HG02759 (cell line): Measurements from ENCODE around the gene THADA.
"Not testable (repeated sequence)": the region's sequence is repeated elsewhere in the genome, so short reads cannot be mapped to it uniquely, and the experiment has no call there.

Source experiments
- ATAC-seq: cut with Tn5 transposase; IDR thresholded peaks from one replicate; pipeline ENCODE4 v1.9.1; 2021; ENCODE audit warnings: mild to moderate bottlenecking, moderate library complexity; ENCODE audit not compliant: unreplicated experiment

The THADA gene

GRCh38 chr2:43311276-43311675 is 284.6 kb downstream of the THADA start:
- ATAC-seq, result no peak

- ATAC-seq, result no peak
Observed at GRCh38 chr2:43309935-43310334, 285.9 kb downstream of the THADA start.

DNA sequence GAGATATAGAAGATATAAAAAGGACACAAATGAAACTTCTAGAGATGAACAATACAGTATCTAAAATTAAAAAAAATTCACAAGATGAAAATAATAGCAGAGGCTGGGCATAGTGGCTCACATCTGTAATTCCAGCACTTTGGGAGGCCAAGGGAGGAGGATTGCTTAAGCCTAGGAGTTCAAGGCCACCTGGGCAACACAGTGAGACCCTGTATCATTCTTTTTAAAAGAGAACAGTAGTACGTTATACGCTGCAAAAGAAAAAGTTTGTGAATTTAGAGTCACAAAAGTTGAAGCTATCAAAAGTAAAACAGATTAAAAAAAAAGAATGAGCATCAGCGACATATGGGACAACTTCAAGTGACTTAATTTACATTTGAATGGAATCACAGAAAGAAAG is 287.9 kb downstream of the THADA start:
- ATAC-seq, result no peak

- no peak for ATAC-seq
Observed at GRCh38 chr2:43307046-43307445, 288.8 kb downstream of the THADA start.

DNA sequence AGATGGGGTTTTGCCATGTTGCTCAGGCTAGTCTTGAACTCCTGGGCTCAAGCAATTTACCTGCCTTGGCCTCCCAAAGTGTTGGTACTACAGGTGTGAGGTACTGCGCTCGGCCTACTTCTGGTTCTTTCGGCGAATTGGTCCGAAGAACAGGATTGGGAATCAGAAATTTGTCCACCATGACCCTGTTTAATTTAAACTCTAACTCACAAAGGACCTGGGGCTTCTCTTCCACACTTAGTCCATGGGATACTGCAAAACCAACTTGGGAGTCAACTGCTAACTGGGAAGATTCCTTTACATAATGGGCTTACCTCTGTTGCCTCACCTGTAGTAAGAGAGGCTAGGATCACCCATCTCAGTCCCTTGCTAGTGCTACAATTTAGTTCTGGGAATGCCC is 289.6 kb downstream of the THADA start:
- ATAC-seq, result no peak

GRCh38 chr2:43305517-43305916 is 290.3 kb downstream of the THADA start:
- no peak for ATAC-seq

DNA sequence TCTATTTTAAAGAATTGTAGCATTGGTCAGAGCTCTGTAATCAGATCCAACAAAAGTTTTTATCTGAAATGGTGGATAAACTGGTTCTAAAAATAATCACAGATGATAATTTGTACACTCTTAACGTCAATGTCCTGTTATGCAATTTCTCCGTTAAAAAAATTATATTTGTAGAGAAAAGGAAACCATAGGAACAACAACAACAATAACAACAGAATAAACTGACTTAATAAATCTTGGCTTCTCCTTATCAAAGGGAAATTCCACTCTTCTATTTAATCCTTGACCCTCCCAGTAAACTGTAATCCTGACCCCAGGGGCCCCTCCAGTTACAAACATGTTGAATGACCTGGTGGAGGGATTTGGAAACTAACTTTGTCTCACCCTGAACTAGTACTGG is 290.8 kb downstream of the THADA start:
- no peak for ATAC-seq

- no peak for ATAC-seq
Observed at GRCh38 chr2:43303889-43304288, 291.9 kb downstream of the THADA start.

DNA sequence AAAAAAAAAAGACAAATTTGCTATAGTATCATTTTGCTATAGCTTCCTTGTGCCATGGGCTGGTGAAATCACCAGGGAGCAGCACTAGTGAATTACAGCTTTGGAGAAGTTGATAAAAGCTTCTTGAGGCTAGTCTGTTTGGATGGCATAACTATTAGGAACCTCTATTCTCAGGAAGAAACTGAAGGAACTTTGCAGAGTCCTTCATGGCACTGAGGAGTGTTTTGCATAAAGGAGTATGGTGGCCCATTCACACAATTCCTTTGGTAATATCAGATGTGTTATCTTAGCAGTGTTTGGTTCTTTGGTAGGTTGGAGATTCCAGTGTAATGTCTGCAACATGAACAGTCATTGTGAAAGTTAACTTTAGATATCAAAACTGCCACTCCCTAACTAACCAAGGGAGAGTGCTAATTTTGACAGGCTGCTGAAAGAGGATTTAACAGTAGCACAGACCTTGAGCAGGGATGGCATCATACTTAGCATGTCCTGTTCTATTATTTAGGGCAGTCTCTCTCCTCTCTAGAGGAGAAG is 292.8 kb downstream of the THADA start:
- no peak for ATAC-seq

GRCh38 chr2:43302182-43302960 is 293.5 kb downstream of the THADA start:
- ATAC-seq, result no peak

DNA sequence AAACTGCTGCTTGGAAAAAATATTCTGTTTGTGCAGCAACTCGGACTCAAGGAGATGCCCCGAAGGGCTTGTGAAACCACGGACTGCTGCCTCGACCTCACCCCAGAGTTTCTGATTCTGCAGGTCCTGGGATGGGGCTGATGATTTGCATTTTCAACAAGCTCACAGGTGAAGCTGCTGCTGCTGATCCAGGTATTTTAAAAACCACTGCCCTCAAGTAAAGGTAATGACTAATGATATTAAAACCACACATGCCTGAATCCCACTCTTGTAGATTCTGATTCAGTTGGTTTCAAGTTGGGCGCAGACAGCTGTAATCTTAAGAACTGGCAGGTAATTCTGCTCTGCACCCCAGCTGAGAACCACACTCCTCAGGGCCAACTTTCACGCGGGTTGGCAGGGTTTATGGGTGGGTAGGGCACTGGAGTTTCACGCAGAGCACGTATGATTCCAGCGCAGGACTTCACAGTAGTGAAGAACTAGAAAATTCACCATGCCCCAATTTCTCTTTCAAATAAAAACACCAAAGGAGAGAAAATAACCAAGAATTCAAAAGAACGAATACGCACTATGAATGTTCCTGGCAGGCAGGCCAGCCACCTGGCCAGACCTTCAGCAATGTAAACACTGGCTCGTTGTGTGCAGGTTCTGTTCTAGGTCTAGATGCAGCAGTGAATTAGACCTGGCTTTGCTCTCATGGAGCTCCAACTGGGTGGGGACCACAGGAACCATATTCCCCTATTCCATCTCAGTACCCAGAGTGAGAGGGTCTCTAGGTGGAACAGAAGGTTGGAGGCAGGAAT is 294.9 kb downstream of the THADA start:
- no peak for ATAC-seq

DNA sequence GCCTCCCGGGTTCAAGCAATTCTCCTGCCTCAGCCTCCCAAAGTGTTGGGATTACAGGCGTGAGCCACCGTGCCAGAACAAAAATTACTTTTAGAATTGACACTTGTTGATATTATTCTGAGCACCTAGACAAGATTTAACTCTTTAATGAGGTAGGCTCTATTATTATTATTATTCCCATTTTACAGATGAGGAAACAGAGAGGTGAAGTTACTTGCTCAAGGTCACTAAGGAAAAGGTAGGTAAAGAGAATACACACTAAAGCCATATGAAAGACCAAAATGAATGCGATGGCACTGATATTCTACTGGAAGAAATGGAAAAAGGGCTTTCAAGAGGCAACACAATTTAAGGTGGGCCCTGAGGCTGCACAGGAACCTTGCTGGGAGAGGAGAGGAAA is 295.6 kb downstream of the THADA start:
- no peak for ATAC-seq

DNA sequence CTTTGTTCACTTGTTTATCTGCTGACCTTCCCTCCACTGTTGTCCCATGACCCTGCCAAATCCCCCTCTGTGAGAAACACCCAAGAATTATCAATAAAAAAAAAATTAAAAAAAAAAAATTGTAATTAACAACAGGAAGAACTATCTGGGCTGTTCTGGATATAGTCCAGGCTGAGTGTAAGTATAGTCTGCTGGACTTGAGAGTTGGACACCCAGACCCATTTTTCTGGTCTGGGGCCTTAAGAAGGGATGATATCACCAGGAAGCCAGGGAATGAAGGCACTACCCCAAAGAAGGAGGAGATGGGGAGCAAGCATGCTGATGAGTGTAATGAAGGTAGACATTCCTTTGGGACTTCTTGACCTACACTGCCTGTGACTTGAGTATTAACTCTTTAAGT is 297.3 kb downstream of the THADA start:
- no peak for ATAC-seq

- not testable (repeated sequence) for ATAC-seq
Observed at GRCh38 chr2:43297740-43298139, 298.1 kb downstream of the THADA start.

GRCh38 chr2:43294973-43295603 is 300.8 kb downstream of the THADA start:
- no peak for ATAC-seq

DNA sequence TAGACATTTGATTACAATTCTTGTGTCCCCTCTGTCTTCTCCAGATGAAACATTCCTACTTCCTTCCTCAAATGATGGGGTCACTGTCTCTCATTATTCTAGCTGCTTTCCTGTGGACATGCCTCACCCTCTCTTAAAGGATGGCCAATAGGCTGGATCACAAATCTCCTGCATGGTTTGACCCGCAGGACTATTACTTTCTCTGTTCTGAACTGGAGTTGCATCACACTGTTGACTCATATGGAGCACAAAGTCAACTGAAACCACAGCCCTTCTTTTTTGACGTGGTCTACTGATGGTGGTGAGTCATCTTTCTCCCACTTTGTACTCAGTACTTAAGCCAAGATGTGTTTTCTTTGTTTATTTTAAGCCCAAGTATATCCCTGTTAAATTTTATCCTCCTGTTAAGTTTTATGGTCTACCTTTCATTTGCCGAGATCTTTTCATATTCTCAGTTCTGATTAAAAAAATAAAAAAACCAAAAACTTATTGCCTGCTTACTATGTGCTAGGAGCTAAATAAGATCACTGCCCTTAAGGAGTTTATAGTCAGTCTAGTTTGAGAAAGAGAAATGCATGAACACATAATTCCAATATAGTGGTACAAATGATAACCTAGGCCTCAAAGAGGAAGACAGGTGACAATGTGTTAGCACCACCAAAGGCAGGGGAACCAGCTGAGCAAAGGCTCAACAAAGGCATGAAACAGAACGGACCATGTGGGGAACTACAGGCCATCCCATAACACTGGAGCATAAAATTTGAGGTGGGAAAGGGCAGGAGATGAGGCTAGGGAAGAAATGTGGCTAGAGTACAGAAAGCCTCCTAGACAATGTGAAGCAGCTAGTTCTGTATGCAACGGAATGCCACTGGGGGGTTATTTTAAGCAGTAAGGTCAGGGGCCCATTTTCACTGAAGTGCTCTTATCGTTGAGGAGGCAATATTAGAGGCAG is 301.8 kb downstream of the THADA start:
- ATAC-seq, result peak; percentile 99

DNA sequence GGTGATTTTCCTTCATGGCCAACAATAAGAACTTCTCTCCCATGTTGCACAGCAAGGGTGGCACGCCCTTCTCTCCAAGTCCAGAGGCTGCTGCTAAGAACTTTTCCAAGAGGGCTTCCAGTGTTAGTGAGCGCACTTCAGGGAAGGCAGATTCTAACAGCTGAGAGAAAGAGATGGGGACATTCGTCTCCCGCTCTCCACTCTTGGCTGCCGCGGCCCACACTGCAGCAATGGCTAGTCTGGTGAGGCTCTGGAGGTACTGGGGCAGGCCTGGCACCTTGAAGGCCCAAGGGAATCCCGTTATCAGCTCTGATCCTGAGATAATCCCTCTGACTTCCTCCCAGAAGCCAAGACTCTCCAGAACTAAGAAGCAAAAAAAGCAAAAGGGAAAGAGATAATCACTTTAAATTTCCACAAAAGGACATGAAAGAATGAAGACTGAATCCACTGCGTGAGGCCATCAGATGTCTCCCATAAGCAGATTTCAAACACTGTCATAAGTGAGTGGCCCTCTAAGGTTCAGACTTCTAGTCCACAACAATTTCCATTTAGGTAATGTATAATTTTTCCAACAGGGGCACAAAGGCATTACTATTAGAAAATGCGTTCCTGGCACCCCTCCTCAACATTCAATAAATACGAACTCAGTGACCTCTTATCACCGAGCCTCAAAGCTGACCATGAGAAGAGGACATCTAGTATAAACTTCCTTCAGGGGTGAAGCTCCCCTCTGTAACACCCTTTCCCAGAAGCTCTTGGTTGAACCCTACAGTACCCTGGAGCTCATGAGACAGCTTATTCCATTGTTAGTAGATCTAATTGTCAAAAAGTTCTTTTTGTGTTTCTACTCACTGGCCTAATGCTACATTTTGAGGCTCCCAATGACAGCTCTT is 302.7 kb downstream of the THADA start:
- ATAC-seq, result no peak

GRCh38 chr2:43292297-43292696 is 303.5 kb downstream of the THADA start:
- ATAC-seq, result no peak

DNA sequence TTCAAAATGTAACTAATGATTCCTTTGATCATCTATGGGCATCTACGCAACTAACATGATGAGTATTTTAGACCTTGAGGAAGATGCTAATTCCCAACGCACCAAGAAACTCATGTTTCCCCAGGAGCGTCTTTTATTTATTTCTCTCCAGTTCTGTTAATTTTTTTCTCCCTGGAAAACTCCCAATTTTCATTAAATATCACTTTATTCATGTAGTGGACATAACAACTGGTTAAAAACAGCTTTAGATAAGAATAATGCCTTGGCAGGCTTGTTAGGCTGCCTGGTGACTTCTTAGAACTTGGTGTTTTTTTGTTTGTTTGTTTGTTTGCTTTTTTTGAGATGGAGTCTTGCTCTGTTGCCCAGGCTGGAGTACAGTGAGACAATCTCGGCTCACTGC is 306.5 kb downstream of the THADA start:
- no peak for ATAC-seq
